Mesenteric fat pad (tissue), 1 donor: ENCODE measurements around the gene COL9A1. TPM values are rescaled to one million over a fixed set of nuclear protein-coding genes. Genes with fewer than 3 reads are reported as not detected.

ENCODE experiments used
- DNase-seq: peaks from one replicate; pipeline ENCODE4 v3.0.0-alpha.2; 2020; ENCODE audit warnings: low spot score
- total RNA-seq: library from RNA; stranded (reverse); fragmentation: NEBNext Ultra II Directional; extraction: Animal tissue kit (Norgen Biotek cat#: 25700); gene quantifications from one replicate; pipeline ENCODE4 v1.2.1, GENCODE V29; 2021
- donor health status: DM: yes; HTN: yes; CAD: no.

COL9A1 gene
- total RNA-seq, 1 donor from 2014 or later: not detected

GRCh38 chr6:70176842-70177550 lies 125.9 kb downstream of the COL9A1 start:
- no peak for DNase-seq

GRCh38 chr6:70175770-70176169 lies 127.1 kb downstream of the COL9A1 start:
- no peak for DNase-seq

- DNase-seq: no peak
These were observed 130.6 kb downstream of the COL9A1 start for GRCh38 chr6:70172252-70172651.

GRCh38 chr6:70171236-70171635 lies 131.6 kb downstream of the COL9A1 start:
- DNase-seq: no peak

- DNase-seq: no peak
These were observed 134.1 kb downstream of the COL9A1 start for GRCh38 chr6:70168681-70169377.

Other genes with a start within 250 kb of the COL9A1 start
- gene FAM135A, start 110.4 kb upstream of the COL9A1 start, total RNA-seq: 11.6 TPM